PC-3 (cell line): ENCODE data around the gene TNFRSF18. TPM values are rescaled to one million over a fixed set of nuclear protein-coding genes. Genes with fewer than 3 reads are reported as not detected.

Source experiments
- ATAC-seq: fragments of 200-7000 bp; cut with Tn5 transposase; 2 replicates; pipeline ENCODE4 v1.9.1; 2020; ENCODE audit warnings: mild to moderate bottlenecking, moderate library complexity
- BruUV-seq: library from RNA; stranded (reverse); fragments of 400-500 nt; replicated peaks from 2 replicates; lab custom pipeline; 2021; lab: Mats Ljungman, UMichigan
- CTCF ChIA-PET: fragments of 300-600 bp; sonication (Branson Sonifier 250); formaldehyde crosslinking; loops from one replicate; lab custom pipeline; 2022; ENCODE audit warnings: antibody characterized with exemption; lab: Charles Lee
- POLR2A ChIA-PET: fragments of 300-600 bp; sonication (Branson Sonifier 250); formaldehyde crosslinking; loops from one replicate; lab custom pipeline; 2022; ENCODE audit warnings: antibody characterized with exemption; ENCODE audit not compliant: unreplicated experiment; lab: Charles Lee
- DNase-seq: peaks from one replicate; pipeline ENCODE4 v3.0.0-alpha.2; 2015
- H2AFZ ChIP-seq: fragments of 300-600 bp; sonication (generic); 2 replicates; pipeline ENCODE4 v1.6.0; 2016; ENCODE audit warnings: antibody characterized with exemption, low read length
- H3F3A ChIP-seq: fragments of 300-600 bp; sonication (generic); one replicate; pipeline ENCODE4 v1.6.0; 2017; ENCODE audit warnings: antibody characterized with exemption, low read length, control low read depth, mild to moderate bottlenecking; ENCODE audit not compliant: unreplicated experiment
- H3K27ac ChIP-seq: fragments of 300-600 bp; sonication (generic); 2 replicates; pipeline ENCODE4 v1.5.1; 2016; ENCODE audit warnings: mild to moderate bottlenecking, low read length
- H3K27me3 ChIP-seq: fragments of 300-600 bp; sonication (generic); 2 replicates; pipeline ENCODE4 v1.6.1; 2016; ENCODE audit warnings: low read length, mixed read lengths
- H3K36me3 ChIP-seq: fragments of 300-600 bp; sonication (generic); 2 replicates; pipeline ENCODE4 v1.6.1; 2016; ENCODE audit warnings: low read depth, mixed run types, low read length, mixed read lengths
- H3K4me1 ChIP-seq: fragments of 300-600 bp; sonication (generic); 2 replicates; pipeline ENCODE4 v1.5.1; 2016; ENCODE audit warnings: low read length; ENCODE audit not compliant: insufficient read depth
- H3K4me2 ChIP-seq: fragments of 300-600 bp; sonication (generic); 2 replicates; pipeline ENCODE4 v1.6.0; 2016; ENCODE audit warnings: low read length
- H3K4me3 ChIP-seq: fragments of 300-600 bp; sonication (generic); 2 replicates; pipeline ENCODE4 v1.5.1; 2016; ENCODE audit warnings: mild to moderate bottlenecking, low read length, mixed read lengths
- H3K79me2 ChIP-seq: fragments of 300-600 bp; sonication (generic); 2 replicates; pipeline ENCODE4 v1.6.1; 2017; ENCODE audit warnings: low read length, mixed read lengths
- H3K9ac ChIP-seq: fragments of 300-600 bp; sonication (generic); 2 replicates; pipeline ENCODE4 v1.6.0; 2016; ENCODE audit warnings: mild to moderate bottlenecking, low read length
- H3K9me2 ChIP-seq: fragments of 300-600 bp; sonication (generic); replicated peaks from 2 replicates; pipeline ENCODE4 v1.6.1; 2016; ENCODE audit warnings: mixed run types, low read length, mixed read lengths
- H3K9me3 ChIP-seq: fragments of 300-600 bp; sonication (generic); 2 replicates; pipeline ENCODE4 v1.6.1; 2016; ENCODE audit warnings: low read length, mixed read lengths
- H4K20me1 ChIP-seq: fragments of 300-600 bp; sonication (generic); 2 replicates; pipeline ENCODE4 v1.6.1; 2016; ENCODE audit warnings: low read length, mixed read lengths
- EZH2 ChIP-seq: fragments of 300-600 bp; sonication (generic); IDR thresholded peaks from one replicate; pipeline ENCODE4 v1.6.1; 2017; ENCODE audit warnings: antibody characterized with exemption, mild to moderate bottlenecking, low read length; ENCODE audit not compliant: unreplicated experiment
- EZH2phosphoT487 ChIP-seq: fragments of 300-600 bp; sonication (generic); IDR thresholded peaks from 2 replicates; pipeline ENCODE4 v1.6.1; 2018; ENCODE audit warnings: mild to moderate bottlenecking, antibody characterized with exemption, low read length, borderline replicate concordance
- intact Hi-C: fragments of 100-400 bp; cut with micrococcal nuclease; formaldehyde crosslinking; loops from 2 replicates; pipeline ENCODE4 v1.9.0; 2023
- total RNA-seq: library from RNA; depleted of rRNA; stranded (reverse); fragments of >200 nt; gene quantifications from 2 replicates; pipeline ENCODE4 v1.2.3, GENCODE V29; 2014
- TF ChIP-seq, protein P1 (sequence below): fragments of 300-600 bp; sonication (generic); conservative IDR thresholded peaks from 2 replicates; pipeline ENCODE4 v1.5.1; 2017; ENCODE audit warnings: antibody characterized with exemption, low read depth, mild to moderate bottlenecking, low read length

TNFRSF18 gene
- total RNA-seq, 1 experiment from 2014 or later = 87.2 TPM

- Histone ChIP-seq H3K9me3 (no peaks in the 10 kb centered on the region), H2AFZ (no peak overlapping the region), H3K36me3 (no peaks in the 10 kb centered on the region), H4K20me1 (no peaks in the 10 kb centered on the region), H3K9ac (peak overlapping the region; percentile 63), H3K79me2 (peaks cover 12% of the 10 kb centered on the region), H3K4me1 (peaks cover 25% of the 10 kb centered on the region), H3K9me2 (no peaks in the 10 kb centered on the region), H3K27me3 (no peaks in the 10 kb centered on the region), H3K27ac (no peak overlapping the region), H3K4me3 (peak overlapping the region; percentile 68), H3K4me2 (peak overlapping the region; percentile 93), H3F3A (no peaks in the 10 kb centered on the region)
- no peak for TF ChIP-seq EZH2
- TF ChIP-seq EZH2phosphoT487 = no peak
- TF ChIP-seq, protein P1, sequence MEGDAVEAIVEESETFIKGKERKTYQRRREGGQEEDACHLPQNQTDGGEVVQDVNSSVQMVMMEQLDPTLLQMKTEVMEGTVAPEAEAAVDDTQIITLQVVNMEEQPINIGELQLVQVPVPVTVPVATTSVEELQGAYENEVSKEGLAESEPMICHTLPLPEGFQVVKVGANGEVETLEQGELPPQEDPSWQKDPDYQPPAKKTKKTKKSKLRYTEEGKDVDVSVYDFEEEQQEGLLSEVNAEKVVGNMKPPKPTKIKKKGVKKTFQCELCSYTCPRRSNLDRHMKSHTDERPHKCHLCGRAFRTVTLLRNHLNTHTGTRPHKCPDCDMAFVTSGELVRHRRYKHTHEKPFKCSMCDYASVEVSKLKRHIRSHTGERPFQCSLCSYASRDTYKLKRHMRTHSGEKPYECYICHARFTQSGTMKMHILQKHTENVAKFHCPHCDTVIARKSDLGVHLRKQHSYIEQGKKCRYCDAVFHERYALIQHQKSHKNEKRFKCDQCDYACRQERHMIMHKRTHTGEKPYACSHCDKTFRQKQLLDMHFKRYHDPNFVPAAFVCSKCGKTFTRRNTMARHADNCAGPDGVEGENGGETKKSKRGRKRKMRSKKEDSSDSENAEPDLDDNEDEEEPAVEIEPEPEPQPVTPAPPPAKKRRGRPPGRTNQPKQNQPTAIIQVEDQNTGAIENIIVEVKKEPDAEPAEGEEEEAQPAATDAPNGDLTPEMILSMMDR = no peak
- TSS peak; percentile 35 for BruUV-seq
- ChIA-PET POLR2A (no interaction called here), CTCF (no interaction called here)
- ATAC-seq (no peak), DNase-seq (no peak)
- intact Hi-C loops = no loop called here
Observed at GRCh38 chr1:1204998-1205768, 1.2 kb downstream of the TNFRSF18 start.

DNA sequence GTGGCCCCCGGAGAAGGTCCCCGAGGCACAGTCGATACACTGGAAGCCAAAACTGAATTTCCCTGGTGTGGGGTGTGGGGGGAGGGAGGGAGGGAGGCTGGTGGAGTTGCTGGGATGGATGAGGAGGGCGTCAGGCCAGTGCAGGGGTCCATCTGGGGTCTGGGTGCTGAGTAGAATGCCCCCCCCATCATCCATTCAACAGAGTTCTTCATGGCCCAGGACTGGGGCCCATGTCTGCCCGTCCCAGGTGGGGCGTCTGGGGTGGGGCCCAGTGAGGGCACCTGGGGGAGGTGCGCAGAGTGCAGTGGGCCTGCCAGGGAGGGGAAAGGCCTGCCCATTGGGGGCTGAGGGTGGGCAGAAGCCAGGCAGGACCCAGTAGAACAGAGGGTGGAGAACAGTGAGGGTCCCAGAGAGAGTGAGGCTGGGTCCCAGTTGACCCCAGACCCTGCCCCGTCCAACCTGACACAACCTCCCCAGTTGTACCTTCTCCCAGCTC lies 1.9 kb downstream of the TNFRSF18 start:
- POLR2A ChIA-PET = no interaction called here
- Histone ChIP-seq H2AFZ (no peak overlapping the region), H3K79me2 (peaks cover 12% of the 10 kb centered on the region), H3K36me3 (no peaks in the 10 kb centered on the region), H3K9ac (no peak overlapping the region), H3K4me1 (peaks cover 25% of the 10 kb centered on the region), H3K27me3 (no peaks in the 10 kb centered on the region), H4K20me1 (no peaks in the 10 kb centered on the region), H3K9me3 (no peaks in the 10 kb centered on the region), H3K4me3 (no peak overlapping the region), H3F3A (no peaks in the 10 kb centered on the region), H3K9me2 (no peaks in the 10 kb centered on the region), H3K27ac (no peak overlapping the region), H3K4me2 (no peak overlapping the region)
- TF ChIP-seq EZH2 (no peak), EZH2phosphoT487 (no peak)
- TF ChIP-seq, protein P1 = no peak
- CTCF ChIA-PET = no interaction called here
- no TSS peak for BruUV-seq
- ATAC-seq = no peak
- intact Hi-C loops = no loop called here
- DNase-seq = no peak
